ENCODE results near the gene UQCRHL. TPM values are rescaled to one million over a fixed set of nuclear protein-coding genes. Genes with fewer than 3 reads are reported as not detected.

The UQCRHL gene
- total RNA-seq, 2 donors from 2014 or later, result 0.81 to 0.99 TPM

GRCh38 chr1:15764269-15764764 lies 43.1 kb downstream of the UQCRHL start:
- Histone ChIP-seq H3K9me3 (no peaks in the 10 kb centered on the region), H3K36me3 (peaks cover 46% of the 10 kb centered on the region), H3K27me3 (replicated peaks; ENCODE audit: insufficient read depth) (no peaks in the 10 kb centered on the region), H3K4me3 (peak overlapping the region; percentile 88), H3K4me1 (ENCODE audit: control insufficient read depth in 1 of 2, low read depth in 2 of 2) (peaks cover 27 to 77% of the 10 kb centered on the region in 2 donors), H3K27ac (peak overlapping the region; percentile 66 to 98)
- TF ChIP-seq CTCF (IDR thresholded peaks at IDR 0.05), result no peak
- DNase-seq (ENCODE audit: low spot score), result no peak
- no peak for ATAC-seq (ENCODE audit: insufficient number of reproducible peaks, low FRiP score, low read depth)

GRCh38 chr1:15762546-15762945 lies 44.9 kb downstream of the UQCRHL start:
- Histone ChIP-seq H3K4me3 (peak overlapping the region; percentile 88), H3K36me3 (peaks cover 30% of the 10 kb centered on the region), H3K9me3 (no peaks in the 10 kb centered on the region), H3K27ac (peak overlapping the region; percentile 93 to 98), H3K27me3 (replicated peaks; ENCODE audit: insufficient read depth) (no peaks in the 10 kb centered on the region), H3K4me1 (ENCODE audit: control insufficient read depth in 1 of 2, low read depth in 2 of 2) (peaks cover 27 to 65% of the 10 kb centered on the region in 2 donors)
- DNase-seq (ENCODE audit: low spot score), result no peak
- ATAC-seq (ENCODE audit: insufficient number of reproducible peaks, low FRiP score, low read depth), result no peak
- TF ChIP-seq CTCF (IDR thresholded peaks at IDR 0.05), result no peak

GRCh38 chr1:15761366-15762128 lies 45.9 kb downstream of the UQCRHL start:
- Histone ChIP-seq H3K4me1 (ENCODE audit: control insufficient read depth in 1 of 2, low read depth in 2 of 2) (peaks cover 27 to 69% of the 10 kb centered on the region in 2 donors), H3K9me3 (no peaks in the 10 kb centered on the region), H3K27me3 (replicated peaks; ENCODE audit: insufficient read depth) (no peaks in the 10 kb centered on the region), H3K27ac (peak overlapping the region; percentile 93 to 98), H3K36me3 (peaks cover 21% of the 10 kb centered on the region), H3K4me3 (peak overlapping the region; percentile 88)
- TF ChIP-seq CTCF (IDR thresholded peaks at IDR 0.05), result no peak
- no peak for ATAC-seq (ENCODE audit: insufficient number of reproducible peaks, low FRiP score, low read depth)
- no peak for DNase-seq (ENCODE audit: low spot score)

GRCh38 chr1:15760520-15761211 lies 46.8 kb downstream of the UQCRHL start:
- peaks cover 29 to 69% of the 10 kb centered on the region in 2 donors for H3K4me1 ChIP-seq (ENCODE audit: control insufficient read depth in 1 of 2, low read depth in 2 of 2)

More at GRCh38 chr1:15760520-15761211, 46.8 kb downstream of the UQCRHL start:
- peaks cover 14% of the 10 kb centered on the region for H3K36me3 ChIP-seq
- DNase-seq (ENCODE audit: low spot score) (peak; percentile 58), ATAC-seq (ENCODE audit: insufficient number of reproducible peaks, low FRiP score, low read depth) (peak; percentile 14)
- peak overlapping the region; percentile 88 for H3K4me3 ChIP-seq
- no peaks in the 10 kb centered on the region for H3K27me3 ChIP-seq (replicated peaks; ENCODE audit: insufficient read depth)
- TF ChIP-seq CTCF (IDR thresholded peaks at IDR 0.05), result no peak
- no peaks in the 10 kb centered on the region for H3K9me3 ChIP-seq
- peak overlapping the region; percentile 93 to 98 for H3K27ac ChIP-seq

Measured in thoracic aorta (tissue), 2 donors.